GM13977 (cell line): Measurements from ENCODE around the gene AURKA.
A peak's percentile ranks its signal among the peaks of the same experiment; 100 is the strongest.
"Not testable (repeated sequence)": the region's sequence is repeated elsewhere in the genome, so short reads cannot be mapped to it uniquely, and the experiment has no call there.

Experiments
- DNase-seq: peaks from one replicate; pipeline ENCODE4 v3.0.0; 2012; ENCODE audit warnings: low spot score
- in situ Hi-C: fragments of 300-500 bp; cut with MboI; formaldehyde crosslinking; loops from one replicate; pipeline ENCODE4 v1.12.0; 2022; ENCODE audit warnings: low sequenced_read_pairs, low pct_unique_long_range_greater_than_20kb, mixed read lengths, inconsistent platforms; ENCODE audit not compliant: unreplicated experiment
- TF ChIP-seq, protein P1 (sequence below): IDR thresholded peaks from 2 replicates; pipeline ENCODE4 v1.5.1; 2012; ENCODE audit warnings: mild to moderate bottlenecking, control low read depth; ENCODE audit not compliant: insufficient read depth; ENCODE audit errors: extremely low read depth, missing control alignments

The AURKA gene

DNA sequence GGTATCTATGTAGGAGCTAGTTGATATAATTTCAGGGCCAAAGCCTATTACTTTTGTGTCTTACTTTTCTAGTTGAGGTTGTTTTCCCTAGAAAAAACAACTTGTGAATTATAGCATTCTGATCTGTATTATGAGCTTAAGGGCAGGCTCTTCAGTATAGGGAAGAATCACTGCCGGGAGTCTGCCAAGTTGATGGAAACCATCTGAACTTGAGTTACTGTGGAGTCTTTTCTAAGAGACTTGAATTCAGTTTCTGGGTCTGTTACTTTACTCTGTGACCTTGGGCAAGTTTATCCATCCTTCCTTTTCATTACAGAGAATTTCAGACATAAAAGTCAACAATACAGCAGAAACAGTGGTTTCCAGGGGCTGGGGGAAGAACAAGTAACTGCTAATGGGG is 17.9 kb upstream of the AURKA start:
- TF ChIP-seq, protein P1, sequence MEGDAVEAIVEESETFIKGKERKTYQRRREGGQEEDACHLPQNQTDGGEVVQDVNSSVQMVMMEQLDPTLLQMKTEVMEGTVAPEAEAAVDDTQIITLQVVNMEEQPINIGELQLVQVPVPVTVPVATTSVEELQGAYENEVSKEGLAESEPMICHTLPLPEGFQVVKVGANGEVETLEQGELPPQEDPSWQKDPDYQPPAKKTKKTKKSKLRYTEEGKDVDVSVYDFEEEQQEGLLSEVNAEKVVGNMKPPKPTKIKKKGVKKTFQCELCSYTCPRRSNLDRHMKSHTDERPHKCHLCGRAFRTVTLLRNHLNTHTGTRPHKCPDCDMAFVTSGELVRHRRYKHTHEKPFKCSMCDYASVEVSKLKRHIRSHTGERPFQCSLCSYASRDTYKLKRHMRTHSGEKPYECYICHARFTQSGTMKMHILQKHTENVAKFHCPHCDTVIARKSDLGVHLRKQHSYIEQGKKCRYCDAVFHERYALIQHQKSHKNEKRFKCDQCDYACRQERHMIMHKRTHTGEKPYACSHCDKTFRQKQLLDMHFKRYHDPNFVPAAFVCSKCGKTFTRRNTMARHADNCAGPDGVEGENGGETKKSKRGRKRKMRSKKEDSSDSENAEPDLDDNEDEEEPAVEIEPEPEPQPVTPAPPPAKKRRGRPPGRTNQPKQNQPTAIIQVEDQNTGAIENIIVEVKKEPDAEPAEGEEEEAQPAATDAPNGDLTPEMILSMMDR: no peak

DNA sequence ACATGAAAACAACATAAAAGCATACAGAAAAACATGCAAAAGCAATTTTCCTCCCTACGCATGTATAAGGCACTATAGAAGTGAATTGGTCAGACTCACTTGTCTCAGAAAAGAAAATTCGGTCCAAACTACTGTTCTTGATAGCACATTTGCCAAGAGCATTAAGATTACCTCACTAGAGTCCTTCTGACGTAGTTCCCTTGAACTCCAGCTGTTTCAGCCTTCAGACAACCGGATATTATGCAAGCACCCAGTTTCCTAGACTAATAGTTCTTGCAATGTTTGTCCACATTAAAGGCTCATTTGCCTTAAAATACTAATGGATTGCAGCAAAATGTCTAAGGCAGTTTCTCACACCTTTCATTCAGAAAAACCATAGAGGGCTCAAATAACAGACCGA is 17.5 kb upstream of the AURKA start:
- in situ Hi-C loops: no loop called here
- DNase-seq: no peak
- TF ChIP-seq, protein P1: no peak

More for the DNA sequence above, 17.9 kb upstream of the AURKA start:
- in situ Hi-C loops: no loop called here
- no peak for DNase-seq

DNA sequence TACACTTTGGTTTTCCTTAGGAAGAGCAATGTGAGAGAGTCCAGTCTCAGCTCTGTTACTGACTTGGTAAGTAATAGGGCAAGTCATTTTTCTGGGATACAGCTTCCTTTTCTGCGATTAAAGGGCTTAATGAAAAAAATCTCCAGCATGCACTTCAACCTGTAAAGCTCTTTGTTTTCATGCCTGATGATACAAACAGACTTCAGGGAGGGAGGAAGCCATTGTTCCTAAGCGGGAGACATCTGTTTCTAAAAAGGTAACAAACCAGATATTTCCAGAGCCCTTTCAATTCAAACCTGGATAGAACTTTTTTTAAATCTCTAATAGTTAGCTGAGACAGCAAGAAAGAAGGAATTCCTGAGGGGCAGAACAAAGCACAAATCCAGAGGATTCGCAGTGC is 14.9 kb upstream of the AURKA start:
- TF ChIP-seq, protein P1: no peak
- no peak for DNase-seq
- in situ Hi-C loops: no loop called here

- DNase-seq, in situ Hi-C loops: not testable (repeated sequence)
Observed at GRCh38 chr20:56405356-56405755, 13.3 kb upstream of the AURKA start.

GRCh38 chr20:56403465-56403864 is 11.4 kb upstream of the AURKA start:
- TF ChIP-seq, protein P1: no peak
- no peak for DNase-seq
- in situ Hi-C loops: no loop called here

DNA sequence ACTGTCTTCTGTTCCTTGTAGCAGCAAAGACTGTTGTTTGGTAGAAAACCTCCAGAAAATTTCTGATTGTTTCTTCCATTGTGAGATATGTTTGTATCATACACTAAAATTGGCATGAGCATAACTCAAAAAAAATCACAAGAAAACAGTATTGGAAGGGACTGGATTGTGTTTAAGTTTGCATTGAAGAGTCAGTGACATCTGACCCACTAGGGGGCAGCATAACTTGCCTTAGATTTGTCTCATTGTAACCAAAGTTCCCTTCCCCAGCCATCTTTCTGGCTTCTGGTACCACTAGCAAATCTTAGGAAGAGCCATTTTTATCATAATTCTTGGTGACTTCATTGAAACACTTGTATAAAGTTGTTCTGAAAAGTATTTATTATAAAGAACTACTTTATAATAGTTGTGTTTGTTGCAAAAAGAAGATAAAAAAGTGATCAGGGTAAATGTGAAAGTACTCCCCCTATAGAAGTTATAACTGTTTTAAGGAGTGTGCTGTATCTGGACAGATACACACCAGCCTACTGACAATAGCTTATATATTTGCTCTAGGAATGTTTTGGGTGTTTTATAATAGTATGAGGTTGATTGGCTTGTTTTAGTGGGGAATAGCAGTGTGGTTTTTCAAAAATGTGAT is 8.1 kb upstream of the AURKA start:
- TF ChIP-seq, protein P1: peak; percentile 82
- in situ Hi-C loops: no loop called here
- DNase-seq: peak; percentile 66

- in situ Hi-C loops: no loop called here
- DNase-seq: no peak
- TF ChIP-seq, protein P1: no peak
Observed at GRCh38 chr20:56395166-56395565, 3.2 kb upstream of the AURKA start.
